Germinal center (tissue), 1 donor: ENCODE results near the gene RBM33.

Source experiments
- DNase-seq: peaks from one replicate; pipeline ENCODE4 v3.0.0; 2012; ENCODE audit warnings: mixed read lengths, low spot score

The RBM33 gene

GRCh38 chr7:155724327-155725005 is 80.0 kb downstream of the RBM33 start:
- peak; percentile 70 for DNase-seq

- peak; percentile 26 for DNase-seq
These were observed 80.5 kb downstream of the RBM33 start for GRCh38 chr7:155725006-155725355.

- DNase-seq = no peak
These were observed 83.2 kb downstream of the RBM33 start for GRCh38 chr7:155727616-155728015.

GRCh38 chr7:155728116-155728515 is 83.7 kb downstream of the RBM33 start:
- DNase-seq = no peak

- DNase-seq = no peak
These were observed 85.4 kb downstream of the RBM33 start for GRCh38 chr7:155729847-155730246.

- DNase-seq = no peak
These were observed 86.9 kb downstream of the RBM33 start for GRCh38 chr7:155731380-155731779.

- no peak for DNase-seq
These were observed 87.4 kb downstream of the RBM33 start for GRCh38 chr7:155731871-155732270.

- DNase-seq = no peak
These were observed 87.8 kb downstream of the RBM33 start for GRCh38 chr7:155732286-155732685.

- DNase-seq = no peak
These were observed 89.4 kb downstream of the RBM33 start for GRCh38 chr7:155733582-155734444.

- no peak for DNase-seq
These were observed 90.0 kb downstream of the RBM33 start for GRCh38 chr7:155734445-155734809.

GRCh38 chr7:155735442-155736115 is 91.1 kb downstream of the RBM33 start:
- no peak for DNase-seq

- no peak for DNase-seq
These were observed 93.1 kb downstream of the RBM33 start for GRCh38 chr7:155737590-155737989.

- no peak for DNase-seq
These were observed 93.6 kb downstream of the RBM33 start for GRCh38 chr7:155738104-155738503.

GRCh38 chr7:155738652-155739537 is 94.4 kb downstream of the RBM33 start:
- DNase-seq = no peak

- DNase-seq = no peak
These were observed 95.2 kb downstream of the RBM33 start for GRCh38 chr7:155739538-155740143.

- no peak for DNase-seq
These were observed 96.6 kb downstream of the RBM33 start for GRCh38 chr7:155741082-155741481.

- no peak for DNase-seq
These were observed 97.3 kb downstream of the RBM33 start for GRCh38 chr7:155741805-155742204.

GRCh38 chr7:155743177-155743576 is 98.7 kb downstream of the RBM33 start:
- DNase-seq = no peak

GRCh38 chr7:155744971-155745683 is 100.7 kb downstream of the RBM33 start:
- DNase-seq = no peak

GRCh38 chr7:155745737-155746136 is 101.3 kb downstream of the RBM33 start:
- no peak for DNase-seq

GRCh38 chr7:155746188-155746587 is 101.7 kb downstream of the RBM33 start:
- no peak for DNase-seq
